ENCODE measurements around the gene SND1. TPM values are rescaled to one million over a fixed set of nuclear protein-coding genes. Genes with fewer than 3 reads are reported as not detected.

Gene SND1
- total RNA-seq, 4 donors from 2014 or later = 70.8 to 141 (median 85.7) TPM

- Histone ChIP-seq H3K27me3 (no peaks in the 10 kb centered on the region), H3K4me3 (no peak overlapping the region), H3K4me1 (peaks cover 0 to 25% (median 2%) of the 10 kb centered on the region in 4 donors), H3K36me3 (no peaks in the 10 kb centered on the region), H3K27ac (no peak overlapping the region), H3K9me3 (no peaks in the 10 kb centered on the region)
- 94% methylated on average over 1 of the region's 1 CpG for WGBS, 2 donors
- DNase-seq (ENCODE audit: low spot score in 2 of 2) = no peak
- TF ChIP-seq EP300 (IDR thresholded peaks at IDR 0.05) (no peak), POLR2A (IDR thresholded peaks at IDR 0.05) (no peak)
Observed at GRCh38 chr7:127758105-127758504, 106.1 kb downstream of the SND1 start.

- WGBS, 2 donors = 94 to 96% methylated on average over 6 of the region's 6 CpGs
- no peak for TF ChIP-seq CTCF (IDR thresholded peaks at IDR 0.05)
- no peak for TF ChIP-seq POLR2A (IDR thresholded peaks at IDR 0.05)
- no peak for TF ChIP-seq EP300 (IDR thresholded peaks at IDR 0.05)
- no peaks in the 10 kb centered on the region for H3K36me3 ChIP-seq
- H3K9me3 ChIP-seq = no peaks in the 10 kb centered on the region
- peaks cover 0 to 19% (median 2%) of the 10 kb centered on the region in 4 donors for H3K4me1 ChIP-seq
- H3K27me3 ChIP-seq = no peaks in the 10 kb centered on the region
- H3K27ac ChIP-seq = no peak overlapping the region
- DNase-seq (ENCODE audit: low spot score in 2 of 2) = no peak
- no peak overlapping the region for H3K4me3 ChIP-seq
Observed at GRCh38 chr7:127758845-127759244, 106.9 kb downstream of the SND1 start.

- Histone ChIP-seq H3K27me3 (no peaks in the 10 kb centered on the region), H3K27ac (no peak overlapping the region), H3K4me1 (peaks cover 0 to 8% (median 0%) of the 10 kb centered on the region in 4 donors), H3K36me3 (no peaks in the 10 kb centered on the region), H3K9me3 (no peaks in the 10 kb centered on the region), H3K4me3 (no peak overlapping the region)
- no peak for DNase-seq (ENCODE audit: low spot score in 2 of 2)
- 89 to 92% methylated on average over 5 of the region's 5 CpGs for WGBS, 2 donors
- TF ChIP-seq POLR2A (IDR thresholded peaks at IDR 0.05) (no peak), CTCF (IDR thresholded peaks at IDR 0.05) (no peak), EP300 (IDR thresholded peaks at IDR 0.05) (no peak)
Observed at GRCh38 chr7:127759945-127760421, 108.0 kb downstream of the SND1 start.

- WGBS, 2 donors = 95 to 96% methylated on average over 4 of the region's 4 CpGs
- no peaks in the 10 kb centered on the region for H3K27me3 ChIP-seq
Observed at GRCh38 chr7:127760436-127761031, 108.5 kb downstream of the SND1 start.

GRCh38 chr7:127761196-127761595, 109.2 kb downstream of the SND1 start:
- WGBS, 2 donors = 94 to 97% methylated on average over 2 of the region's 2 CpGs
- TF ChIP-seq CTCF (IDR thresholded peaks at IDR 0.05) (no peak), EP300 (IDR thresholded peaks at IDR 0.05) (no peak)
- H3K27me3 ChIP-seq = no peaks in the 10 kb centered on the region
- H3K4me1 ChIP-seq = peaks cover 0 to 7% (median 0%) of the 10 kb centered on the region in 4 donors
- no peaks in the 10 kb centered on the region for H3K9me3 ChIP-seq
- no peak overlapping the region for H3K4me3 ChIP-seq
- DNase-seq (ENCODE audit: low spot score in 2 of 2) = no peak
- H3K27ac ChIP-seq = no peak overlapping the region
- no peaks in the 10 kb centered on the region for H3K36me3 ChIP-seq

More at GRCh38 chr7:127760436-127761031, 108.5 kb downstream of the SND1 start:
- H3K27ac ChIP-seq = no peak overlapping the region
- H3K9me3 ChIP-seq = no peaks in the 10 kb centered on the region
- TF ChIP-seq POLR2A (IDR thresholded peaks at IDR 0.05) = no peak
- no peak for TF ChIP-seq EP300 (IDR thresholded peaks at IDR 0.05)
- TF ChIP-seq CTCF (IDR thresholded peaks at IDR 0.05) = no peak
- DNase-seq (ENCODE audit: low spot score in 2 of 2) = no peak
- no peak overlapping the region for H3K4me3 ChIP-seq
- no peaks in the 10 kb centered on the region for H3K36me3 ChIP-seq
- peaks cover 0 to 4% (median 0%) of the 10 kb centered on the region in 4 donors for H3K4me1 ChIP-seq
